ENCODE data around the gene GRIK4. TPM values are rescaled to one million over a fixed set of nuclear protein-coding genes. Genes with fewer than 3 reads are reported as not detected.

GRIK4 gene
- total and polyA plus RNA-seq, 4 donors = 0.05 to 0.25 (median 0.06) TPM; not detected in 1

DNA sequence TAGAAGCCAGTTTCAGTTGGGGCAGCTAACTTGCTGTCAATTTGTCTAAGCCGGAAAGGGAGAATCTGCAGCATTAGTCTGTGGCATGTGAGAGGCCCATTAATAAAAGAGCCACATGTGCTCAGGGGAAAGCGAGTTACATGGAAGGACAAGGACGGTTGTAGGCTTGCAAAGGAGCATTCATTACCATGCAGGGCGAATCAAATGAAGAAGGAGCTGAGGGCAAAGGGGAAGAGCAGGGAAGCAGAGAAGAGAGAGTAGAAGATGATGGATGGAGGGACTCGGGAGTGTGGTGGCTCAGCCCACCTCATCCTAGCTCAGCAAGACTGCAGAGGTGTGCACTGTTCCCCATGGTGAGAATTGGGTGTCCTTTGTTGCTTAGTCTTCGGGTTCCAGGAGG lies 359.6 kb downstream of the GRIK4 start (continued):
- TF ChIP-seq, protein P1, sequence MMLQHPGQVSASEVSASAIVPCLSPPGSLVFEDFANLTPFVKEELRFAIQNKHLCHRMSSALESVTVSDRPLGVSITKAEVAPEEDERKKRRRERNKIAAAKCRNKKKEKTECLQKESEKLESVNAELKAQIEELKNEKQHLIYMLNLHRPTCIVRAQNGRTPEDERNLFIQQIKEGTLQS (IDR thresholded peaks at IDR 0.05) = no peak

DNA sequence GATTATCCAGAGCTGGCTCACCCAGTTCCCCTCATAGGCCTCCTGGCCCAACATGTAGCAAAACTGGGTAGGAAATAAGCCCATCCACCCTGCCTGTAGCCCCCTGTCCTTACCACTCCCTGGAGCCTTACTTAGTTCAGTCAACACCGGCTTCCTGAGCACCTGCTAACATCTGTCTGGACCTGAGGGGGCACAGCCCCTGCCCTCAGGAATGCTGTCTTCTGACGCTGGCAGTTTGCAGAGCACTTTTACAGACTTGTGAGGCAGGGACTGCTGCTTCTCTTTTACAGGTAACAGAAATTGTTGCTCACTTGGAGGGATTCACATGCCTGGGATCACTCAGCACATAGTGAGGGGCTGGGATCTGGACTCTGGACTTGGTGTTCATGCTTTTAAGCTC lies 360.4 kb downstream of the GRIK4 start:
- H3K9ac ChIP-seq (ENCODE audit: low read depth in 1 of 2, low read length in 2 of 2) = no peak overlapping the region
- no peaks in the 10 kb centered on the region for H3K4me1 ChIP-seq (ENCODE audit: control insufficient read depth in 4 of 4, insufficient read depth in 4 of 4, low read length in 3 of 4)
- H3K9me3 ChIP-seq (ENCODE audit: control insufficient read depth in 4 of 4, low read length in 3 of 4) = no peaks in the 10 kb centered on the region
- WGBS = 86% methylated on average over 2 of the region's 2 CpGs
- TF ChIP-seq HNF4G (IDR thresholded peaks at IDR 0.05) = no peak
- no peak for TF ChIP-seq FOXA1 (IDR thresholded peaks at IDR 0.05)
- TF ChIP-seq, protein P1 (IDR thresholded peaks at IDR 0.05) = no peak
- TF ChIP-seq RXRA (IDR thresholded peaks at IDR 0.05) = no peak
- H3K27me3 ChIP-seq (ENCODE audit: control insufficient read depth in 4 of 4, insufficient read depth in 4 of 4, low read length in 3 of 4) = peaks cover 0 to 2% (median under 1%) of the 10 kb centered on the region in 4 donors
- H3K36me3 ChIP-seq (ENCODE audit: control insufficient read depth in 4 of 4, insufficient read depth in 3 of 4, low read depth in 1 of 4, low read length in 3 of 4) = no peaks in the 10 kb centered on the region
- H3K27ac ChIP-seq (ENCODE audit: low read depth in 1 of 2, low read length in 2 of 2) = no peak overlapping the region
- H3K4me3 ChIP-seq (ENCODE audit: low read depth in 1 of 3, low read length in 3 of 3) = no peak overlapping the region
- DNase-seq (ENCODE audit: low spot score) = no peak

DNA sequence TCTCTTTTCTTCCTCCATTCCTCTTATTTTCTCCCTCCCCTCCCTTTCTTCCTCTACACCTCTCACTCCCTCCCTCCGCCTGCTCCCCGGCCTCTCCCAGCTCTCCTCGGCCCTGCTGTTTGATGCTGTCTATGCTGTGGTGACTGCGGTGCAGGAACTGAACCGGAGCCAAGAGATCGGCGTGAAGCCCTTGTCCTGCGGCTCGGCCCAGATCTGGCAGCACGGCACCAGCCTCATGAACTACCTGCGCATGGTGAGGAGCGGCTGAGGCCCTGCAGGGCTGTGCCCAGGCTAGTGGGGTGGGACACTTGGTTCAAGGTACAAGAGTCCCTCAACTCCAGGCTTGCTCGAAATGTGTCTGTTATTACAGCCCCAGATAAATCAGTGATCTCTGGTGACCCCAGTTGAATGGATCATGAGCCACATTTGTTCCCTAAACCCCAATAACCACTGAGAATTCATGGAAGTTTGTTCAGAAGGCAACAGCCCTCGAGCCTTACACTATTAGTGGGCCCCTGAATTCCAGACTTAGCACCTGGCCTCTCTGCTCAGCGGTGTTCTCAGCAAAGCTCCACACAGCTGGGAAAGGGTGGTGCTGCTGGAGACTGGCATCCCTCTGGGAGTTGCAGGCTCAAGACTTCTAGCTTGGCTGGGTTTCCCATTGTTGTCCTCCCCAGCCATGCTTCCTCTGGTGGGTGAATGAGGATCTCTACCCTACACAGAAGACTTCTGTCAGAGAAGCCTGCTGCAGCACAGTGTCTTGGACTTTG lies 362.6 kb downstream of the GRIK4 start:
- Histone ChIP-seq H3K36me3 (ENCODE audit: control insufficient read depth in 4 of 4, insufficient read depth in 3 of 4, low read depth in 1 of 4, low read length in 3 of 4) (no peaks in the 10 kb centered on the region), H3K9me3 (ENCODE audit: control insufficient read depth in 4 of 4, low read length in 3 of 4) (no peaks in the 10 kb centered on the region), H3K9ac (ENCODE audit: low read depth in 1 of 2, low read length in 2 of 2) (no peak overlapping the region), H3K4me1 (ENCODE audit: control insufficient read depth in 4 of 4, insufficient read depth in 4 of 4, low read length in 3 of 4) (no peaks in the 10 kb centered on the region), H3K27me3 (ENCODE audit: control insufficient read depth in 4 of 4, insufficient read depth in 4 of 4, low read length in 3 of 4) (peaks cover 0 to 2% (median 0%) of the 10 kb centered on the region in 4 donors), H3K4me3 (ENCODE audit: low read depth in 1 of 3, low read length in 3 of 3) (no peak overlapping the region), H3K27ac (ENCODE audit: low read depth in 1 of 2, low read length in 2 of 2) (no peak overlapping the region)
- WGBS = 93% methylated on average over 15 of the region's 15 CpGs
- TF ChIP-seq TAF1 (conservative IDR thresholded peaks at IDR 0.05) (no peak), HNF4A (conservative IDR thresholded peaks at IDR 0.05) (no peak), NR2F2 (IDR thresholded peaks at IDR 0.05) (no peak), RXRA (IDR thresholded peaks at IDR 0.05) (no peak), JUND (IDR thresholded peaks at IDR 0.05) (no peak), YY1 (IDR thresholded peaks at IDR 0.05) (no peak), RAD21 (IDR thresholded peaks at IDR 0.05) (no peak)
- TF ChIP-seq, protein P1 (IDR thresholded peaks at IDR 0.05) = no peak
- TF ChIP-seq, protein P2, sequence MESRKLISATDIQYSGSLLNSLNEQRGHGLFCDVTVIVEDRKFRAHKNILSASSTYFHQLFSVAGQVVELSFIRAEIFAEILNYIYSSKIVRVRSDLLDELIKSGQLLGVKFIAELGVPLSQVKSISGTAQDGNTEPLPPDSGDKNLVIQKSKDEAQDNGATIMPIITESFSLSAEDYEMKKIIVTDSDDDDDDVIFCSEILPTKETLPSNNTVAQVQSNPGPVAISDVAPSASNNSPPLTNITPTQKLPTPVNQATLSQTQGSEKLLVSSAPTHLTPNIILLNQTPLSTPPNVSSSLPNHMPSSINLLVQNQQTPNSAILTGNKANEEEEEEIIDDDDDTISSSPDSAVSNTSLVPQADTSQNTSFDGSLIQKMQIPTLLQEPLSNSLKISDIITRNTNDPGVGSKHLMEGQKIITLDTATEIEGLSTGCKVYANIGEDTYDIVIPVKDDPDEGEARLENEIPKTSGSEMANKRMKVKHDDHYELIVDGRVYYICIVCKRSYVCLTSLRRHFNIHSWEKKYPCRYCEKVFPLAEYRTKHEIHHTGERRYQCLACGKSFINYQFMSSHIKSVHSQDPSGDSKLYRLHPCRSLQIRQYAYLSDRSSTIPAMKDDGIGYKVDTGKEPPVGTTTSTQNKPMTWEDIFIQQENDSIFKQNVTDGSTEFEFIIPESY (IDR thresholded peaks at IDR 0.05) = no peak
- TF ChIP-seq, protein P3, sequence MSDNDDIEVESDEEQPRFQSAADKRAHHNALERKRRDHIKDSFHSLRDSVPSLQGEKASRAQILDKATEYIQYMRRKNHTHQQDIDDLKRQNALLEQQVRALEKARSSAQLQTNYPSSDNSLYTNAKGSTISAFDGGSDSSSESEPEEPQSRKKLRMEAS (IDR thresholded peaks at IDR 0.05) = no peak
- no peak for DNase-seq (ENCODE audit: low spot score)

DNA sequence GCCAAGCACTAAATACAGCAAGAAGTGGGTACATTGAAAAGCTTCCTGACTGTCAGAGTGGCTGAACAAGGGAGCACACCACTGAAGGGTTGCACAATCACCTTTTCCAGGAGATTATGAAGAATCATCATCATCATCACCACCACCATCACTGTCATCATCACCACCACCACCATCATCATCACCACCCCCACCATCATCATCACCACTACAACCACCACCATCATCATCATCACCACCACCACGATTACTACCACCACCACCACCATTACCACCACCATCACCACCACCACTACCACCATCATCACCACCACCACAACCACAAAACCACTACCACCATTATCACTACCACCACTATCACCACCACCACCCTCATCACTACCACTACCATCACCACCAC lies 364.4 kb downstream of the GRIK4 start:
- Histone ChIP-seq H3K4me3 (ENCODE audit: low read depth in 1 of 3, low read length in 3 of 3) (no peak overlapping the region), H3K9ac (ENCODE audit: low read depth in 1 of 2, low read length in 2 of 2) (no peak overlapping the region), H3K36me3 (ENCODE audit: control insufficient read depth in 4 of 4, insufficient read depth in 3 of 4, low read depth in 1 of 4, low read length in 3 of 4) (no peaks in the 10 kb centered on the region), H3K27ac (ENCODE audit: low read depth in 1 of 2, low read length in 2 of 2) (no peak overlapping the region), H3K9me3 (ENCODE audit: control insufficient read depth in 4 of 4, low read length in 3 of 4) (no peaks in the 10 kb centered on the region), H3K27me3 (ENCODE audit: control insufficient read depth in 4 of 4, insufficient read depth in 4 of 4, low read length in 3 of 4) (peaks cover 0 to 2% (median 0%) of the 10 kb centered on the region in 4 donors), H3K4me1 (ENCODE audit: control insufficient read depth in 4 of 4, insufficient read depth in 4 of 4, low read length in 3 of 4) (no peaks in the 10 kb centered on the region)
- DNase-seq (ENCODE audit: low spot score) = no peak
- 84% methylated on average over 1 of the region's 1 CpG for WGBS
- TF ChIP-seq, protein P1 (IDR thresholded peaks at IDR 0.05) = no peak
- TF ChIP-seq SP1 (IDR thresholded peaks at IDR 0.05) (no peak), YY1 (IDR thresholded peaks at IDR 0.05) (no peak), NR2F2 (IDR thresholded peaks at IDR 0.05) (no peak), FOXA2 (IDR thresholded peaks at IDR 0.05) (no peak), FOXA1 (IDR thresholded peaks at IDR 0.05) (no peak), RXRA (IDR thresholded peaks at IDR 0.05) (no peak), HNF4G (IDR thresholded peaks at IDR 0.05) (no peak), GABPA (IDR thresholded peaks at IDR 0.05 in 1 of 2, conservative IDR thresholded peaks at IDR 0.05 in 1 of 2) (no peak)
- TF ChIP-seq, protein P4, sequence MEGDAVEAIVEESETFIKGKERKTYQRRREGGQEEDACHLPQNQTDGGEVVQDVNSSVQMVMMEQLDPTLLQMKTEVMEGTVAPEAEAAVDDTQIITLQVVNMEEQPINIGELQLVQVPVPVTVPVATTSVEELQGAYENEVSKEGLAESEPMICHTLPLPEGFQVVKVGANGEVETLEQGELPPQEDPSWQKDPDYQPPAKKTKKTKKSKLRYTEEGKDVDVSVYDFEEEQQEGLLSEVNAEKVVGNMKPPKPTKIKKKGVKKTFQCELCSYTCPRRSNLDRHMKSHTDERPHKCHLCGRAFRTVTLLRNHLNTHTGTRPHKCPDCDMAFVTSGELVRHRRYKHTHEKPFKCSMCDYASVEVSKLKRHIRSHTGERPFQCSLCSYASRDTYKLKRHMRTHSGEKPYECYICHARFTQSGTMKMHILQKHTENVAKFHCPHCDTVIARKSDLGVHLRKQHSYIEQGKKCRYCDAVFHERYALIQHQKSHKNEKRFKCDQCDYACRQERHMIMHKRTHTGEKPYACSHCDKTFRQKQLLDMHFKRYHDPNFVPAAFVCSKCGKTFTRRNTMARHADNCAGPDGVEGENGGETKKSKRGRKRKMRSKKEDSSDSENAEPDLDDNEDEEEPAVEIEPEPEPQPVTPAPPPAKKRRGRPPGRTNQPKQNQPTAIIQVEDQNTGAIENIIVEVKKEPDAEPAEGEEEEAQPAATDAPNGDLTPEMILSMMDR (IDR thresholded peaks at IDR 0.05; ENCODE audit: low read depth, low read length, missing input control) = no peak

Data from liver (tissue), 9 donors.